ENCODE results near the gene TRMT61A.

GRCh38 chr14:103562429-103563225 is 33.6 kb downstream of the TRMT61A start, which contains the start of the genes BAG5 and COA8:
- TF ChIP-seq CTCF (IDR thresholded peaks at IDR 0.05) (0 out of 2 replicates have a peak, but pooled peaks have one; percentile 6), MXI1 (IDR thresholded peaks at IDR 0.05; ENCODE audit: low read depth, low read length) (peak; percentile 87), TCF12 (IDR thresholded peaks at IDR 0.05) (no peak), NFIC (IDR thresholded peaks at IDR 0.05; ENCODE audit: borderline replicate concordance) (peak; percentile 13; the same call in 1 of the 2 replicates), POLR2AphosphoS5 (IDR thresholded peaks at IDR 0.05; ENCODE audit: low read depth, low read length) (peak; percentile 40; the same call in 1 of the 2 replicates), MAX (IDR thresholded peaks at IDR 0.05; ENCODE audit: low read depth) (peak; percentile 20), TEAD4 (IDR thresholded peaks at IDR 0.05; ENCODE audit: borderline replicate concordance, insufficient read depth) (no peak), CHD2 (IDR thresholded peaks at IDR 0.05; ENCODE audit: low read length, partially characterized antibody) (peak; percentile 37), GATA2 (CRISPR knock-in tag; IDR thresholded peaks at IDR 0.05) (no peak)

Data from SK-N-SH (cell line).